GM21381 (cell line): ENCODE measurements around the gene FEN1.

Source experiments
- ATAC-seq: cut with Tn5 transposase; IDR thresholded peaks from one replicate; pipeline ENCODE4 v1.9.1; 2021; ENCODE audit warnings: mild to moderate bottlenecking, moderate library complexity; ENCODE audit not compliant: unreplicated experiment

Gene FEN1

GRCh38 chr11:61838501-61838900 is 45.8 kb downstream of the FEN1 start:
- no peak for ATAC-seq

- ATAC-seq: no peak
These were observed 46.2 kb downstream of the FEN1 start for GRCh38 chr11:61838921-61839320.

GRCh38 chr11:61839742-61840141 is 47.0 kb downstream of the FEN1 start:
- no peak for ATAC-seq

- no peak for ATAC-seq
These were observed 47.7 kb downstream of the FEN1 start for GRCh38 chr11:61840371-61840770.

GRCh38 chr11:61841636-61842527 is 49.2 kb downstream of the FEN1 start:
- ATAC-seq: no peak

- no peak for ATAC-seq
These were observed 49.8 kb downstream of the FEN1 start for GRCh38 chr11:61842528-61842820.

- ATAC-seq: no peak
These were observed 52.3 kb downstream of the FEN1 start for GRCh38 chr11:61844909-61845565.

- no peak for ATAC-seq
These were observed 53.8 kb downstream of the FEN1 start for GRCh38 chr11:61846362-61847020.
